GM21423 (cell line): ENCODE data around the gene PAIP2B.
"Not testable (repeated sequence)": the region's sequence is repeated elsewhere in the genome, so short reads cannot be mapped to it uniquely, and the experiment has no call there.

Experiments used
- ATAC-seq: cut with Tn5 transposase; IDR thresholded peaks from one replicate; pipeline ENCODE4 v1.9.1; 2021; ENCODE audit warnings: mild to moderate bottlenecking, moderate library complexity; ENCODE audit not compliant: unreplicated experiment

Gene PAIP2B

GRCh38 chr2:71226965-71227560, at the start of gene PAIP2B:
PAIP2B (minus strand) TSS chr2:71227103; CDS start chr2:71202589, 24,514 bp downstream.
- ATAC-seq, result peak; percentile 93

- no peak for ATAC-seq
Observed at GRCh38 chr2:71275939-71276310, 49.0 kb upstream of the PAIP2B start.

DNA sequence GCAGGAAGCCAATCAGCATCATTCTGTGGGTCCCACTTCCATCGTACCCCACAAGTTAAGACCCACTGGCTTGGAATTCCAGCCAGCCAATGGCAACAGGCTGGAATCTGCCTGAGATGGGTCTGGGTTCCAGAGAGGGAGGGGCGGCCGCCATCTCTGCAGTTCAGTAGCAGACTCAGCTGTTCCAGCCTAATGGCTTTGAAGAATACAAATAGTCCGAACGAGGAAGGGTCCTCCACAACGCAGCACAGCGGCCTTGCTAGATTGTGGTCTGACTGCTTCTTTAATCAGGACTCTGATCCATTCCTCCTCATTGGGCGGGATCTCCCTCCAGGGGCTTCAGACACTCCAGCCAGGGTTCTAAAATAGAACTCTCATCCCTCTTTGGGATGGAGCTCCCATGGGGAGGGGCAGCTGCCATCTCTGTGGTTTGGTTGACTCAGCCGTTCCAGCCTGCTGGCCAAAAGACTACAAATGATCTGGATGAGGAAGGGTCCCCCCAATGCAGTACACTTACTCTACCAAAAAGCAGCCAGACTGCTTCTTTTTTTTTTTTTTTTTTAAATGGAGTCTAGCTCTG, 42.7 kb upstream of the PAIP2B start:
- ATAC-seq, result no peak

GRCh38 chr2:71263386-71263785, 36.5 kb upstream of the PAIP2B start:
- ATAC-seq, result no peak

DNA sequence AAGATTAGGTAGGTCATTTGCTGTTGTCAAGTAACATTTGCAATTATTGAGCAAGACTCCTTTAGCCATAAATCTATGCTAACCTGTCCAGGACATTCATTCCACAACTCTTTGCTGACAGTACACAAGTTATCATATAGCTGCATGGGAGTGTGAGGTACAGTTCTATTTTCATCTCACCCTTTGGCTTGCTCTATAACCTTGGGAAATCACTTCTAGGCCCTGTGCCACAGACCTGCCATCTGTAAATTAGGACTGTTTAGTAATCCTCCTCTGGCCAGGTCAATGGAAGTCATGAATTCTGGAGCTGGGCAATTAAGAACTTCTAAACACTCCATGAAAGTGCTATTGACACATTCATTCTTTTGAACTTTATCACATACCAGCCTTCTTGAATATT, 34.6 kb upstream of the PAIP2B start:
- ATAC-seq, result no peak

GRCh38 chr2:71256421-71256820, 29.5 kb upstream of the PAIP2B start:
- ATAC-seq, result no peak

- ATAC-seq, result no peak
Observed at GRCh38 chr2:71254776-71255175, 27.9 kb upstream of the PAIP2B start.

GRCh38 chr2:71254078-71254477, 27.2 kb upstream of the PAIP2B start:
- no peak for ATAC-seq

DNA sequence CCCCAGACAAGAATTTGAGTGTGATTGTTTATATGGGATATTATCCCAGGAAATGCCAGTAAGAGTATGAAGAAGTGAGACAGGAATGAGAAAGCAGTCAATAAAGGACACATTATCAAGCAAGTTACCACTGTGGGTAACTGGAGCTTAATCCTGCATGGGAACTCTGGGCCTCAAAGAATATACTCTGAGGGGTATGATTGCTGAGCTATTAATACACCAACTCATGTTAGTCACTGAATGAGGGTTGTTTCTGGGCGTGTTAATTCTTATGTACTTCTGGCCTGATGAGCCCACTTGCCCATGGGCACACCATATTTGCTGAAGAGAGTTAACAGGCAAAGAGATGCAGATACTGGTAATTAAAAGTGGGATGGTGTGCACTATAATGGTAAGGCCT, 26.6 kb upstream of the PAIP2B start:
- no peak for ATAC-seq

DNA sequence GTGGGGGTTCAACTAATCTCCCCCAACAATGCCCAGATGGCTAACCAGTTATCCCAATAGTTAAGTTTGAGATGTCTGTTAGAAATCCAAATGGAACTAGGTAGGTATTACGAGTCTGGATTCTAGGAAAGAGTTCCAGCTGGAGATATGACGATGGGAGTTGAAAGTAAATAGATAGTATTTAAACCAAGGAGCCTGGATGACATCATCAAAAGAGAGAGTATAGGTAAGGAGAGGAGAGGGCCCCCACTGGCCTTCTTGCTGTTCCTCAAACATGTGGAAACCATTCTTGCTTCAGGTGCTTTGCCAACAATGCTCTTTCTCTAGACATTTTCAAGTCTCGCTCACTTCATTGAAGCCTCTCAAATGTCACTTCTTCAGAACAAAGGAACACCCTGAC, 26.0 kb upstream of the PAIP2B start:
- no peak for ATAC-seq

DNA sequence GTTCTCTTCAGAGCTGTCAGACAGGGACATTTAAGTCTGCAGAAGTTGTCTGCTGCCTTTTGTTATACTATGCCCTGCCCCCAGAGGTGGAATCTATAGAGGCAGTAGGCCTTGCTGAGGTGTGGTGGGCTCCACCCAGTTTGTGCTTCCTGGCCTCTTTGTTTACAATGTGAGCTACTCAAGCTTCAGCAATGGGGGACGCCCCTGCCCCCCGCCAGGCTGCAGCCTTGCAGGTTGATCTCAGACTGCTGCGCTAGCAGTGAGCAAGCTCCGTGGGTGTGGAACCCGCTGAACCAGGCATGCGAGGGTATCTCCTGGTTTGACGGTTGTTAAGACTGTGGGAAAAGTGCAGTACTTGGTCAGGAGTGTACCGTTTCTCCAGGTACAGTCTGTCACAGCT, 24.0 kb upstream of the PAIP2B start:
- no peak for ATAC-seq

- ATAC-seq, result no peak
Observed at GRCh38 chr2:71244302-71244660, 17.4 kb upstream of the PAIP2B start.

DNA sequence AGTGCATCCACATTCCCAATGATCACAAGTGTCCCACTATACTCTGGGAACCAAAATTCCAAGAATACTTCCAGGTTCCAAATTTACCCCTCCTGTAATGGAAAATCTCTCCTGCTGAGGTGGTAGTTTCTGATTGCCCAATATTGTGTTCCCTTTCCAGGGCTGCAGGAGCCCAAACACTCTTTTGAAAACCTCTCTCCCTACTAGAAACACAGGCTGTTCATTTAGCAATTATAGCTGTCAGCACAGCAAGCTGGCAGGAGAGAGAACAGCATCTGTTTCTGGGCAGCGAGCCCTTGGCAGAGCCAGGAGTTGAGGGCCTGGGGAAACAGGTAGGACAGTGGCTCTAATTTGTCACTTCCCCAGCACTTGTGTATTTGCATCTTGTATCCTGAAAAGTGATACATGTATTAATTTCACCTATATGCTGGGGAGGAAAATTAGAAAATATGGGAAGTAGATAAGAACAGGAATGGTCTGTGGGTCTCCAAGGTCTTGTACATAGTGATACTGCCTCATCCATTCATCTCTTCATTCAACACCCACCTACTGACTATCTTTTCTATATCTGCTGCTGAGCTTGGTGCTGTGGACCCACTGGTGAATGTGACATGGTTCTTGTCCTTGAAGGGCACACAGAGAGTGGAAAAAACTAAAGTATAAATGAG, 16.9 kb upstream of the PAIP2B start:
- ATAC-seq, result no peak

DNA sequence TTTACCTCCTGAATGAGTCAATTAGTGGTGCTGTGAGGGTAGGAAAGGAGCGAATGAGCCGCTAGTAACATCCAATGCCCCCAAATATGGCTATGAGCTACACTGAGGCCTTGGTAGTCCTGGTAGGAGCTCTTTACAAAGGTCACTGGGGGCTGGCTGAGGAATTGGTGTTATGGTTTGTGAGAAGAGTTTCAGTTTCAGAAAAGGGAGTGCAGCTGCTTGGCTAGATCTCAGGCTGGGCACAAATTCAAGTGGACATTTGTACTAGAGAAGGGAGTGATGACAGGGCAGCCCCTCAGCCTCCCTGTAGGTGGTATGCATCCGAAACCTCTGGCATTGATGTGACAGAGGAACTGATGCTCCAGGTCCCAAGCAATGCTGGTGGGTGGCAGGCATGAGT, 13.9 kb upstream of the PAIP2B start:
- no peak for ATAC-seq

DNA sequence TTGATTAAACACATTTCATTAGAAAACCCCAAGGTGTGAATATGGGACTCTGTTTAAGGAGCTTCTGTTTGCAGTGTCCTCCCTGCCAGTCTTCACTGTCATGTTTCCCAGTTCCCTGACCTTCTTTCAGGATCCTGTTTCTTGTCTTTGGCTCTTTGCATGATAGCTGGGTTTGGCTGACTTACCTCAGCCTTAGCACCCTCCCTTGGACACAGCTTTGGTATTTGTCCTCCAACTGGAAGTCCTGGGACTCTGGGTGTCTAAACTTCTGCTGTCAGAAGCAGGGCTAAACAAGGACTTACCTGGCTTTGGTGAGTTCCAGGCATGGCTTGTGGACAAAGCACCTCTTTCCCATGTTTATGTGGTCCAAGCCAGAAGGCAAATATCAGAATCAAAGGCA, 11.2 kb upstream of the PAIP2B start:
- ATAC-seq, result no peak

DNA sequence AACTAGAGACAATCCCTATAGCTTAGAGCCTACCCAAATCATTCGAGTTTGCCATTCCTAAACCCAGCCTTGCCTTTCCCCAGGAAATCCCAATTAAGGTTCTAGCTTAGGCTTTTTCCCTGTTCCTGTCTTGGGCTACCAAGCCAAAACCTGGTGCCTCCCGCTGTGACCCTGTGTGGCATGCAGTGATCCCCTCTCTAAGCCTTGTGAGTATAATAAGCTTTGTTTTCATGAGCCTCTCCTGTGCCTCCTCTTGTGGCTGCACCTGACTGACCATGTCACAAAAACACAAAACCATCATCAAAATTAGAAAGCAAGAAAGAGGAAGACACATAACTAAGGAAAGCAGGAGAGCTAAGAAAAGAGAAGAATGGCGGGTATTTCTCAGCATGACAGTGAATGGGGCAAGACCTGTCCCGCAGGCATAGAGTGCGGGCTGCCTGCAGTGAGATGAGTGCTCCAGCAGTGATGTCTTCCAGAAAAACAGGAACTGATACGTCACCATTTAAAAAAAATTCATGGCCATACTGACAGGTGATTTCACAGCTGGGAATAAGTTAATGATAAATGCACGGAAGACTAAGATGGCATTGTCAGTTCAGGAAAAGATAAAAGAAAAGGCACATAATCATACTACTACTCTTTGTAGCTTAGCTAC, 9.2 kb upstream of the PAIP2B start:
- peak; percentile 54 for ATAC-seq

- ATAC-seq, result not testable (repeated sequence)
Observed at GRCh38 chr2:71233072-71233471, 6.2 kb upstream of the PAIP2B start.

- peak; percentile 10 for ATAC-seq
Observed at GRCh38 chr2:71226096-71226964, 573 bp downstream of the PAIP2B start.

DNA sequence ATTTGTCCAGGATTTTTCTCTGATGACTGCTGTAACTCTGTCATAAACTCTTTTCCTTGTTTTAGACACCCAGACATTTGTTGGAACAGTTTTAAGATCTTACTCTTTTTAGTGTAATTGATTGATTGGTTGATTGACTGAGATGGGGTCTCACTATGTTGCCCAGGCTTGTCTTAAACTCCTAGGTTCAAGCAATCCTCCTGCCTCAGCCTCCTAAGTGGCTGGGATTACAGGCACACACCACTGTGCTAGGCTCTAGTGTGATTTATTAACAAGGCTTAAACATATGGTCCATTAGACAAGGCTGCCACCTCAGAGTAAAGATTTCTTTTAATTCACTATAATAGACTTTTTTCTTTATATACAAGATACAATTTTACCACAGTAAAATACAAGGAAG, 2.0 kb downstream of the PAIP2B start:
- ATAC-seq, result no peak

DNA sequence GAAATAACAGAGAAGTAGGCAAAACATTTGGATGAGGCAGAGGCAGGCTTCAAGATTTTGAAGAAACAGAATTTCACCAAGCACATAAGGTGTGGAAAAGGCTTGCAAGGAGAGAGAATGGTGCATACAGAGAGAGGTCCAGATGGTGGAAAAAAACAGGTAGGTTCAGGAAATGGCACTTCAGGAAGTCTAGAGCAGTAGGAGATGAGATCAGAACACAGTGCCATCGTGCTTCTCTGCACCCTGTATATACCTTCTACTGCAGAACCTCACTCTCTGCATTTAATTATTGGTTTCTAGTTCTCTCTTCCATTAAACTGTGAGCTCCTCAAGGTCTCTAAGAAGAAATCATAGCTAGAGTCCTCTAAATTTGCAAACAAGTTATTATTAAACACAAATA, 2.4 kb downstream of the PAIP2B start:
- no peak for ATAC-seq

GRCh38 chr2:71223767-71224333, 3.1 kb downstream of the PAIP2B start:
- ATAC-seq, result no peak
